PFSK-1 (cell line): ENCODE data around the gene POLR3H.

Experiments
- POLR2AphosphoS5 ChIP-seq: IDR thresholded peaks from 2 replicates; pipeline ENCODE4 v1.6.1; 2012; ENCODE audit warnings: low read depth, mild to moderate bottlenecking, control low read depth, low read length, moderate library complexity
- TAF1 ChIP-seq: IDR thresholded peaks from 2 replicates; pipeline ENCODE4 v1.6.1; 2012; ENCODE audit warnings: low read length, control low read depth, borderline replicate concordance; ENCODE audit not compliant: insufficient read depth
- TF ChIP-seq, protein P1 (sequence below), 2 experiments: IDR thresholded peaks; 2 replicates each; pipeline versions ENCODE4 v1.6.1 to v1.8.0; 2011 to 2012; ENCODE audit warnings: low read depth in 2 of 2, low read length in 2 of 2, control low read depth in 1 of 2, inconsistent platforms in 1 of 2, mild to moderate bottlenecking in 1 of 2, moderate library complexity in 1 of 2; ENCODE audit not compliant: insufficient read depth in 1 of 2

- TF ChIP-seq TAF1 (no peak), POLR2AphosphoS5 (no peak)
- TF ChIP-seq, protein P1, sequence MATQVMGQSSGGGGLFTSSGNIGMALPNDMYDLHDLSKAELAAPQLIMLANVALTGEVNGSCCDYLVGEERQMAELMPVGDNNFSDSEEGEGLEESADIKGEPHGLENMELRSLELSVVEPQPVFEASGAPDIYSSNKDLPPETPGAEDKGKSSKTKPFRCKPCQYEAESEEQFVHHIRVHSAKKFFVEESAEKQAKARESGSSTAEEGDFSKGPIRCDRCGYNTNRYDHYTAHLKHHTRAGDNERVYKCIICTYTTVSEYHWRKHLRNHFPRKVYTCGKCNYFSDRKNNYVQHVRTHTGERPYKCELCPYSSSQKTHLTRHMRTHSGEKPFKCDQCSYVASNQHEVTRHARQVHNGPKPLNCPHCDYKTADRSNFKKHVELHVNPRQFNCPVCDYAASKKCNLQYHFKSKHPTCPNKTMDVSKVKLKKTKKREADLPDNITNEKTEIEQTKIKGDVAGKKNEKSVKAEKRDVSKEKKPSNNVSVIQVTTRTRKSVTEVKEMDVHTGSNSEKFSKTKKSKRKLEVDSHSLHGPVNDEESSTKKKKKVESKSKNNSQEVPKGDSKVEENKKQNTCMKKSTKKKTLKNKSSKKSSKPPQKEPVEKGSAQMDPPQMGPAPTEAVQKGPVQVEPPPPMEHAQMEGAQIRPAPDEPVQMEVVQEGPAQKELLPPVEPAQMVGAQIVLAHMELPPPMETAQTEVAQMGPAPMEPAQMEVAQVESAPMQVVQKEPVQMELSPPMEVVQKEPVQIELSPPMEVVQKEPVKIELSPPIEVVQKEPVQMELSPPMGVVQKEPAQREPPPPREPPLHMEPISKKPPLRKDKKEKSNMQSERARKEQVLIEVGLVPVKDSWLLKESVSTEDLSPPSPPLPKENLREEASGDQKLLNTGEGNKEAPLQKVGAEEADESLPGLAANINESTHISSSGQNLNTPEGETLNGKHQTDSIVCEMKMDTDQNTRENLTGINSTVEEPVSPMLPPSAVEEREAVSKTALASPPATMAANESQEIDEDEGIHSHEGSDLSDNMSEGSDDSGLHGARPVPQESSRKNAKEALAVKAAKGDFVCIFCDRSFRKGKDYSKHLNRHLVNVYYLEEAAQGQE (IDR thresholded peaks at IDR 0.05; ENCODE audit: insufficient read depth in 1 of 2, low read depth in 2 of 2, low read length in 2 of 2), result no peak
Measured at GRCh38 chr22:41584881-41585280, 40.6 kb upstream of the POLR3H start.
